GM13976 (cell line): ENCODE data around the gene SPATA31C2.
"Not testable (repeated sequence)": the region's sequence is repeated elsewhere in the genome, so short reads cannot be mapped to it uniquely, and the experiment has no call there.

Experiments
- DNase-seq: peaks from one replicate; pipeline ENCODE4 v3.0.0; 2012; ENCODE audit warnings: low spot score
- CTCF ChIP-seq: IDR thresholded peaks from 2 replicates; pipeline ENCODE4 v1.5.1; 2012; ENCODE audit warnings: borderline replicate concordance, mild to moderate bottlenecking; ENCODE audit not compliant: insufficient read depth; ENCODE audit errors: extremely low read depth, missing control alignments, control extremely low read depth
- in situ Hi-C: fragments of 300-500 bp; cut with MboI; formaldehyde crosslinking; loops from one replicate; pipeline ENCODE4 v1.12.0; 2022; ENCODE audit warnings: low sequenced_read_pairs, mixed read lengths, inconsistent platforms; ENCODE audit not compliant: unreplicated experiment

Gene SPATA31C2

DNA sequence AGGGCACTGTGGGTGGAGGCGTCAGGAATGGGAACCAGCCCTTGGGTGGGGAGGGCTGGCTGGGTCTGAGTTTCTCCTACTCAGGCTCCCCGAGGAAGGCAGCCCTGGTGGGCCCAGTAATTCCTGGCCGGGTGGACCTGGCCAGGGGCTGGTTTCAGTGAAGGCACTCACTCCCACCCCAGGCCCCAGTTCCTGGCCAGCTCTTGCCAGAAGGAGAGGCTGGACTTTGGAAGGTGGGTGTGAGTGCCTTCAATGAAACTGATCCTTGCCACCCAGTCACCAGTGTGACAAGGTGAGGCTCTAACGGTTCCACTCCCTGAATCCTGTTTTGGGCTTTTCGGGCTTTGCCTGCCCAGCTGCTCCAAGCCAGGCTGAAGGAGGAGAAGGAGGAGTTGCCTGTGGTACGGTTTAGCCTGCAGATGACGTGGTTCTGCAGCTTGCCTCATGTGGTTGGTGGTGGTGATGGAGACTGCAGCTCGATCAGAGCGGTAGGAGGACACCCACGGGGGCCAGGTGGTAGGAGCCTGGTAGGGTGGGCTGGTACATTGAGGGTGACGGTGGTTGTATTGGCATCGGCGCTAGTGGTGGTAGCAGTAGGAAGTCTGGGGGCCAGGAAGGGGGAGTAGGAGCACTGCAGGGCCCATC, 23.2 kb downstream of the SPATA31C2 start:
- DNase-seq, in situ Hi-C loops: not testable (repeated sequence)

DNA sequence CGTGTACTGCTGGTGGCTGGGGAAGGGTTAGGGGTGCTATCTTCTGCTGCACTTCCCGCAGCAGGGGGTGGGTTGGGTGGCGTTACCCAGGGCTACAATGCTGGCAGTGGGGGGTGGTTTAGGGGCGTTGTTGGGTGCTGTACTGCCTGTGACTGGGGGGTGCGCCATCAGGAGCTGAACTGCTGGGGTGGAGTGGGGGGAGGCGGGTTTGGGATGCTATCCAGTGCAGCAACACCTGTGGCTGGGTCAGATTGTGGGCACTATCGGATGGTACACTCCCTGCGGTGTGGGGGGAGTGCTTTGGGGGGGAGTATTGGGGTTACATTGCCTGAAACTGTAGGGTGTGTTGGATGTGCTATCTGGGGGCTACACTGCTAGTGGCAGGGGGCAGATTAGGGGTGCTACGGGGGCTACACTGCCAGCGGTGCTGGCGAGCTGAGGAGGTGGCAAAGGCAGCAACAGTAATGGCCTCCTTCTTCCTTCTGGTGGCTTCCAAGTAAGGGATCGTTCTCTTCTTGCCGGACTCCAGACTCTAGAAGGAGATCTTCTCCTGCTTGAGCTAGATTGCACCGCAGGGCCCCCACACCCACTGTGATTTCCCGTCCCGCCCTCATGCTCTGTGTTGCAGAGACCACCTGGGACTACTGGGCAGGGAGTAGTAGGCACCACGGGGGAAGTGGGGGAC, 23.9 kb downstream of the SPATA31C2 start:
- in situ Hi-C loops, DNase-seq: not testable (repeated sequence)

GRCh38 chr9:88113156-88114130, 24.8 kb downstream of the SPATA31C2 start:
- in situ Hi-C loops, result not testable (repeated sequence)

DNA sequence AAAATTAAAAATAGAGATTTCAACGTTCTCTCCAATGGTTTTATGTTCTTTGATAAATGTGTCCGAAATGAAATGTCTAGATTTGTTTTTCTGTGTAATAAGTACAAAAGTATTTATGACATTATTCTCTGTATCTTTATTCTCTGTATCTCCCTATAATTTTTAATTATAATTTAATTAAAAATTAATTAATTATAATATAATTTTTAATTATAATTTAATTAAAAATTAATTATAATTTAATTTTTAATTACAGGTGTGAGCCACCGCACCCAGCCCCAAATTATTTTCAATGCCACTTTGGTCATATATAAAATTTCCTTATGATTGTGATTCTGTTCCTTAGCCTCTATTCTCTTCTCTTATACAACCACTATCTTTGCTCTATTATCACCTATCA, 28.2 kb downstream of the SPATA31C2 start:
- in situ Hi-C loops, result no loop called here
- no peak for DNase-seq
- TF ChIP-seq CTCF, result no peak

More at GRCh38 chr9:88113156-88114130, 24.8 kb downstream of the SPATA31C2 start:
- DNase-seq, result not testable (repeated sequence)

GRCh38 chr9:88108779-88109178, 29.5 kb downstream of the SPATA31C2 start:
- in situ Hi-C loops, result no loop called here

DNA sequence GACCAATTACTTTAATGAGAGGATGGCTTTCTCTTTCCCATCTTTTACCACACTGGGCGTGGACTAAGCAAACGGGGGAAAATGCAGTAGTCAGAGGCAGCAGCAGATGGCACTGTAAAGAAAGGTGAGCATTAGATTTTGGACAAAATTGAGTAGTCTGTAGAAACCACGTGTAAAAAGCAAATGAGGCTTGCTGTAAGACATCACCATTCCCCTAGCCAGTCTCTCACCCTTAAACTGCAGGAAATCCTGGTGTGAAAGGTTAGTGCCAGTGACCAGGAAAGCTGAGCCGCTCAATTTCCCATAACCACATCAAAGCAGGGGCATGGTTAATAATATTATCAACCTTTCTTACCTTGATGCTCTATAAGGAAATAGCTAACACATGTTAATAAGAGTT, 31.8 kb downstream of the SPATA31C2 start:
- in situ Hi-C loops, result no loop called here
- TF ChIP-seq CTCF, result peak; percentile 36
- DNase-seq, result no peak

More at GRCh38 chr9:88108779-88109178, 29.5 kb downstream of the SPATA31C2 start:
- TF ChIP-seq CTCF, result no peak
- DNase-seq, result no peak

GRCh38 chr9:88092797-88093331, 45.4 kb downstream of the SPATA31C2 start:
- in situ Hi-C loops, result no loop called here
- no peak for DNase-seq
- TF ChIP-seq CTCF, result no peak
